Right ventricle myocardium superior (tissue), 1 donor: ENCODE results near the gene ITGA7. TPM values are rescaled to one million over a fixed set of nuclear protein-coding genes. Genes with fewer than 3 reads are reported as not detected.

ENCODE experiments used
- ATAC-seq: fragments of 200-7000 bp; cut with Tn5 transposase; one replicate; pipeline ENCODE4 v1.9.1; 2020; ENCODE audit warnings: mild to moderate bottlenecking; ENCODE audit not compliant: poor library complexity
- DNase-seq: peaks from one replicate; pipeline ENCODE4 v3.0.0-alpha.2; 2020
- intact Hi-C: fragments of 100-400 bp; cut with DNase I; formaldehyde crosslinking; loops from one replicate; pipeline ENCODE4 v1.11.2; 2022
- total RNA-seq: library from RNA; stranded (reverse); fragmentation: NEBNext Ultra II Directional; extraction: Animal tissue kit (Norgen Biotek cat#: 25700); gene quantifications from one replicate; pipeline ENCODE4 v1.2.1, GENCODE V29; 2021
- donor health status: DM: no; HTN: yes; CAD: no; lungs with severe emphysema.

Gene ITGA7
- total RNA-seq, 1 donor from 2014 or later = 437 TPM

DNA sequence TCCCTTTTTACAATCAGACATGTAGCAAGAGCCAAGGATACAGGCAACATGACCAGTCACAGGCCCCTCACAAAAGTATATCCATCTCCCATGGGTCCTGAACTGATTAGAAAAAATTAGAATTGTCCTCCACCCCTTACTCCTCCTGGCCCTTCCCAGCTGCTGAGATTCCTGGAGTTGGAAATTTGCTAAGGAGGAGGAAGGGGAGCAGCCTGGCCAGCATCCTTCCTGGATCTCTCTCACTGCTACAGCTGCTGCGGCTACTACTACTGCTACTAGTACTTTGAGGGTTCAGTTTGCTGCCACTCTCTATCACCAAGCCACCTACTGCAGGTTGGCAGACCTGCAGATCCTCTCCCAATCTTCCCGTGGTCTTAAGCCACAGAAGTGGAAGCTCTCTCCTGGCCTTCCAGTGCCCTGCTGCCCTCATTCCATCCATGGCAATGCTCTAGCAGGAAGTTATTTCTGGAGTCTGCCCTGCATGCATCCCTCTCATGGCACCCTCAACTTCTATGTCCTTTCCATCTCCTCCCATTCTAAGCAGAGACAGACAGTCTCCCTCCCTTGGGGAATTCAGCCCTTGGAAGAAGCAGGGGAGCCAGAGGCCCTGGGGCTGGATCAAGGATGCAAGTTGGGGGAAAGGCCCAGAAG lies 1.0 kb downstream of the ITGA7 start:
- ATAC-seq (no peak), DNase-seq (peak; percentile 17)
- intact Hi-C loops = no loop called here

DNA sequence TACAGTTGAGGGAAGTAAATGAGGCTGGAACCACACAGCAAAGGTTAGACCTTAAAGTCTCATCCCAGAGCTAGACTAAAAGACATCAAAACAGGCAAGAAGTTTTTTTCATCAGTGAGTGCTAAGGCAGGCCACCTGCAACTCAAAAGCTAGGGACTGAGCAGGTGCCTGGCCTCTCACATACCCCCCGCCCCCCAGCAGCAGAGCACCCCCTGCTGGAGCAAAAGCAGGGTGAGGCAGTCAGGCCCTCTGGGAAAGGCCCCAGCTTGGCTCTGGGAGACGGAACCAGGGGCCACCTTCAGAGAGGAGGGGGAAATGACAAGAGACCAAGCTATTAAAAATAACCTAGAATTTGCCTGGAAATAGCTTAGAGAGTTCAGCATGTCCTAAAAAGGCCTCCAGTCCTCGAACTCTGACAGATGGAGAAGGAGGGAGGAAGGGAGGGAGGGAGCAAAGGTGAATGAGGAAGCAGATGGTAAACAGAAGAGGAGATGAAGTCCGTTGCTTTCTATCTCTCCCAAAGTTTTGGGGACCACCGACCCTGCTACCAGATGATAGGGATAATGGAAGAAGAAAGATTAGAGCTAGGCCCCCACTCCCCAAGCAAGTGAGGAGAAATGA lies 1.8 kb downstream of the ITGA7 start:
- ATAC-seq (no peak), DNase-seq (peak; percentile 47)
- intact Hi-C loops = no loop called here

- no peak for ATAC-seq
- peak; percentile 55 for DNase-seq
- intact Hi-C loops = no loop called here
These were observed 2.6 kb downstream of the ITGA7 start for GRCh38 chr12:55704824-55705718.

GRCh38 chr12:55703901-55704761 lies 3.6 kb downstream of the ITGA7 start:
- intact Hi-C loops = no loop called here
- DNase-seq (peak; percentile 63), ATAC-seq (no peak)

- DNase-seq = peak; percentile 65
- peak; percentile 44 for ATAC-seq
- intact Hi-C loops = no loop called here
These were observed 4.4 kb downstream of the ITGA7 start for GRCh38 chr12:55703288-55703687.

- no peak for DNase-seq
- intact Hi-C loops = no loop called here
- no peak for ATAC-seq
These were observed 4.8 kb downstream of the ITGA7 start for GRCh38 chr12:55702861-55703260.

DNA sequence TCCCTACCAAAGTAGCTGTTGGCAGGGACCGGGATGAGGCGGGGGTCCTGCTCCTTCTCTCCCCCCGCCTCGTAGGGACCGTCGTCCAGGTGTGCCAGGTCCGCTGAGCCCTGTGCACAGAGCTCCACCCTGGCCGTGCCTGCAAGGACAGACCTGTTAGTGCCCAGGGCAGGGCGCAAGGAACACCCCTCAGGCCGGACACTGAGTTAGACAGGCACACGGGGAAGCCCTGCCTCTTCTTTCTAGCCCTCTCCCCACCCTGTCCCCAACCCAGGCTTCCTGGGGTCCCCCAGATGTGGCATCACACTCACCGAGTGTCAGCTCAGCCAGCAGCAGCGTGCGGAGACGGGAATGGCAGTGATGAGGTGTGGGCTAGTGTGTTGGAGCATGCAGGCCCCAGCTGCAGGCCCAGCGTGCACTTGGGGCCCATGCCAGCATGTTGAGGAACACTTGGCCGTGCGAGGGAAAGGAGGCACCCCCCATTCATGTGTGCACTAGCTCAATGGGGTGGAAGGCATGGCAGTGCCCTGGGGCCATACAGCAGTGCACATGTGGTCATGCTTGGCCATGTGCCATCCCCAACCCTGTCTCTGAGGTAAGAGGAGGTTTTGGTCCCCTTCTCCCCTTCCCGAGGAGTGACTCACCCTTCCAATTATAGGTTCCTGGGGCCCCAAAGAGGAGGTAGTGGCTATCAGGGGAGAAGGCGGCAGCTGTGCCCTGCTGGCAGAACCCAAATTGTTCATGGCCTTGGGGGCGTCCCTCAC lies 7.3 kb downstream of the ITGA7 start:
- intact Hi-C loops = no loop called here
- peak; percentile 6 for ATAC-seq
- DNase-seq = no peak

GRCh38 chr12:55699471-55700055 lies 8.1 kb downstream of the ITGA7 start:
- no peak for ATAC-seq
- no peak for DNase-seq
- intact Hi-C loops = no loop called here

- DNase-seq (no peak), ATAC-seq (no peak)
- intact Hi-C loops = no loop called here
These were observed 8.7 kb downstream of the ITGA7 start for GRCh38 chr12:55698965-55699364.

- intact Hi-C loops = no loop called here
- ATAC-seq = no peak
- DNase-seq = no peak
These were observed 9.3 kb downstream of the ITGA7 start for GRCh38 chr12:55698241-55698955.

- intact Hi-C loops = no loop called here
- DNase-seq = no peak
These were observed 10.0 kb downstream of the ITGA7 start for GRCh38 chr12:55697686-55698085.

GRCh38 chr12:55696796-55697462 lies 10.8 kb downstream of the ITGA7 start:
- DNase-seq = no peak
- intact Hi-C loops = no loop called here
- no peak for ATAC-seq

More at GRCh38 chr12:55697686-55698085, 10.0 kb downstream of the ITGA7 start:
- ATAC-seq = no peak

DNA sequence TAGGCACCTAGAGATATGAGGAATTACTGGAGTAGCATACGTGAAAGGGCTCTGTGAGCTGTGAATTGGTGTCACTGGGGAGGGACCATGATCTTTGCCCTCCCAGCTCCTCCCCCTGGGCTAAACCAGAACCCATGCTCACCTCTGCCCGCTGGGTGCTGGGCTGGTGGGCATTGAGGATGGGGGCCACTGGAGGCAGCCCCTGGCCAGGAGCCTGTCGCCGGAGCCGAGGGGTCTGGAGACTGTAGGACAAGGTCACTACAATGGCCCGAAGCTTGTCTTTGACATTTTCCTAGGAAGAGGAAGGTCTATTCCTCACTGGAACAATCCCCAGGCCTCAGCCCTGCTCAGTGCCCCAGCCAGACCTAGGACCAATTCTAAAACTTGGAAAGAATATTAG lies 11.6 kb downstream of the ITGA7 start:
- intact Hi-C loops = no loop called here
- ATAC-seq (no peak), DNase-seq (no peak)

DNA sequence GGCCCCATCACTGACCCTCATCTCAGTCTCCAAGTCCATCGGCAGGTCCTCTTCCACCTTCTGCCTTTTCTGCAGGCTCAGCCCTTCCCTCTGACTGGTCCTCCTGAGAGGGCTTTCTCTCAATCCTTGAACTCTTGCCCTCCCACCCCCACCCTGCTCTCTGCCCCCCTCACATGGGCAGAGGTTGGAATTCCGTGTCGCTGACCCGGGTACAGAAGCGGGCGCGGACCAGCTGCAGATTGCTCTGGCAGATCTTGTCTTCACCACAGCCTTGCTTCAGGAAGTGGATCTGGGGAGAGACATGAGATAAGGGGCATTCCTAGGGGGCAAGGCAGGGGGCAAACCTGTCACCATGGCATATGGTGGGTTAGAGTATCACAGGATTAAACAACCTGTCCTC lies 12.4 kb downstream of the ITGA7 start:
- intact Hi-C loops = no loop called here
- ATAC-seq (no peak), DNase-seq (no peak)

DNA sequence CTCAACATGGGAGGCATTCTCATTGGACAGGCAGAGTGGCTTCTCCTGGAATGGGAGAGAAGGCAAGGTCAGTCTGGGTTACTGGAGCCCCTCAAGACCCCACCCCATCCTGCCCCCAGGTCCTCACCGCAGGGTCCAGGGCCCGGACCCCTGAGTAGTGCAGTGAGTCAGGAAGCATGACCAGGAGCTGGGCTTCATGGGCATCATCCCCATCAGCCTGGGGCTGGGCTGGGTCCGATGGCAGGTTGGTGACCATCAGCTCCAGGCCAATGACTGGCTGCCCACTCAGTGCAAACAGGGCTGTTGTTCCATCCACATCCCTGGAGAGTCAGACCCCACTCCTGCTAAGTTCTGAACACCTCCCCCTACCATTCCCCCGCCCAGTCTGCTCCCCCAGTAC lies 13.1 kb downstream of the ITGA7 start:
- intact Hi-C loops = no loop called here
- ATAC-seq (no peak), DNase-seq (no peak)

DNA sequence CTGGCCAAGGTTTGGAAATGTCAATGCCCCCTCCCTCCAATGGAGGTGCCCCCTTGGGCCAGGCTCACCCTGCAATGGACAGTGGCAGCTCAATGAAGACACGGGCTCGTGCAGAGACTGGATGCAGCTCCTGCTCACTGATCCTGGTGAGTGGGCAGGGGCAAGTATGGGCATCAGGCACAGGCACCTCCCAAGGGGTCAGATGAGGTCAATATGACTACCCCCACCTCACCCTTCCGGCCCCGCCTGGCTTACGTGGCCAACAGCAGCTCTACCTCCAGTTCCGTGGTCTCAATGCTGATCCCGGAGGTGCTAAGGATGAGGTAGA lies 13.6 kb downstream of the ITGA7 start:
- DNase-seq = no peak
- no peak for ATAC-seq
- intact Hi-C loops = no loop called here
